Stomach (tissue), 4 donors: ENCODE measurements around the gene CARMIL3.

ENCODE experiments used
- POLR2A ChIP-seq, 4 donors: fragments of 450-650 bp; IDR thresholded peaks; one replicate each; pipeline ENCODE4 v1.6.1; 2016; ENCODE audit warnings: antibody characterized with exemption in 4 of 4, control low read depth in 2 of 4, mild to moderate bottlenecking in 1 of 4, moderate library complexity in 1 of 4
- POLR2AphosphoS5 ChIP-seq, 3 donors: sonication (generic); formaldehyde crosslinking; IDR thresholded peaks; one replicate each; pipeline ENCODE4 v1.6.1; 2016; ENCODE audit warnings: antibody characterized with exemption in 3 of 3
- TF ChIP-seq, protein P1 (sequence below), 7 experiments: fragments of 450-650 bp in 4 of 7; fragments of 200-600 bp in 3 of 7; sonication (generic) in 3 of 7; IDR thresholded peaks; one replicate each; pipeline ENCODE4 v1.5.1; 2016 to 2019; ENCODE audit warnings: antibody characterized with exemption in 7 of 7, control low read depth in 2 of 7, mild to moderate bottlenecking in 1 of 7

DNA sequence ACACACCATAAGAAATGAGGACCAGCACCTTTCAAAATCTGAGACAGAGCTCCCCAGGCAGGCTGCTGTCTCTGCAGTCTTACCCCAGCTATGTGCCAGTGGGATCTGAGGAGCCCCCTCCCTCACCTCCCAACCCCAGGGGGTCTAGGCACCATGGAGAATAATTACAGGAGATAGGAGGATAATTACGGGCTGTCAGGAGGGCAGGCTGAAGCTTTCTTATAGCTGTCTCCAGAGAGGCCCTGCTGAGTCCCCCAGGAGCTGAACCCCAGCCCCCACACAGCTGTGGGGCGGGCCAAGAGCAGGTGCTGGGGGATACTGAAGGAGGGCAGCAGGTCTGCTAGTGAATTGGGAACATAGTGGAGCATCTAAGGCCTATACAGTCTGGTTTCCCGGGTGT, 26.3 kb downstream of the CARMIL3 start:
- TF ChIP-seq POLR2AphosphoS5 (IDR thresholded peaks at IDR 0.05) (no peak), POLR2A (IDR thresholded peaks at IDR 0.05) (no peak)
- TF ChIP-seq, protein P1, sequence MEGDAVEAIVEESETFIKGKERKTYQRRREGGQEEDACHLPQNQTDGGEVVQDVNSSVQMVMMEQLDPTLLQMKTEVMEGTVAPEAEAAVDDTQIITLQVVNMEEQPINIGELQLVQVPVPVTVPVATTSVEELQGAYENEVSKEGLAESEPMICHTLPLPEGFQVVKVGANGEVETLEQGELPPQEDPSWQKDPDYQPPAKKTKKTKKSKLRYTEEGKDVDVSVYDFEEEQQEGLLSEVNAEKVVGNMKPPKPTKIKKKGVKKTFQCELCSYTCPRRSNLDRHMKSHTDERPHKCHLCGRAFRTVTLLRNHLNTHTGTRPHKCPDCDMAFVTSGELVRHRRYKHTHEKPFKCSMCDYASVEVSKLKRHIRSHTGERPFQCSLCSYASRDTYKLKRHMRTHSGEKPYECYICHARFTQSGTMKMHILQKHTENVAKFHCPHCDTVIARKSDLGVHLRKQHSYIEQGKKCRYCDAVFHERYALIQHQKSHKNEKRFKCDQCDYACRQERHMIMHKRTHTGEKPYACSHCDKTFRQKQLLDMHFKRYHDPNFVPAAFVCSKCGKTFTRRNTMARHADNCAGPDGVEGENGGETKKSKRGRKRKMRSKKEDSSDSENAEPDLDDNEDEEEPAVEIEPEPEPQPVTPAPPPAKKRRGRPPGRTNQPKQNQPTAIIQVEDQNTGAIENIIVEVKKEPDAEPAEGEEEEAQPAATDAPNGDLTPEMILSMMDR (IDR thresholded peaks at IDR 0.05) = no peak
